ENCODE results near the gene FRMD6.

- TF ChIP-seq CTCF (IDR thresholded peaks at IDR 0.05; ENCODE audit: insufficient read depth, low read length) (no peak), POLR2AphosphoS5 (IDR thresholded peaks at IDR 0.05; ENCODE audit: low read depth) (no peak)
Measured at GRCh38 chr14:51610771-51611170, 40.9 kb upstream of the FRMD6 start.
